ENCODE data around the gene CRY1.
"Not testable (repeated sequence)": the region's sequence is repeated elsewhere in the genome, so short reads cannot be mapped to it uniquely, and the experiment has no call there.

CRY1 gene

DNA sequence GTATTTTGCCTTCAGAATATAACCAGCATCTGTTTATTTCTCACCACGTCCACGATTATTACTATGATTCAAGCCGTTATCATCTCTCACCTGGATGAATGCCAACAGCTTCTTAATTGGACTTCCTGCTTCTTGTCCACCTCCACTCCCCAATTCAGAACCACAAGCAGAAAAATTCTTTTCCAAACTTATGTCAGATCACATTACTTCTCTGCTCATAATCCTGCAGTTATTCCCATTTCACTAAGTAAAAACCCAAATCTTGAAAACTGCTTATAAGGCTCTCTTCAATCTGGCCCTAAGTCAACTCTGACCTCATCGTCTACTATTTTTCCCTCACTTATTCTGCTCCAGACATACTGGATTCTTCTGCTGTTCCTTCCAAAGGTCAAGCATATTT lies 2.0 kb downstream of the CRY1 start:
- peaks cover 24% of the 10 kb centered on the region for H3K4me1 ChIP-seq (ENCODE audit: control insufficient read depth, insufficient read depth, low read length)
- H3K4me3 ChIP-seq (ENCODE audit: low read length): peak overlapping the region; percentile 93
- H3K9me3 ChIP-seq (ENCODE audit: control insufficient read depth, low read length): no peaks in the 10 kb centered on the region
- peak; percentile 48 for DNase-seq (ENCODE audit: low read depth)
- H3K36me3 ChIP-seq (ENCODE audit: control insufficient read depth, insufficient read depth, low read length, severe bottlenecking): no peaks in the 10 kb centered on the region
- no peaks in the 10 kb centered on the region for H3K27me3 ChIP-seq (replicated peaks; ENCODE audit: control insufficient read depth, insufficient read depth, low read length)
- peak overlapping the region; percentile 19 for H3K9ac ChIP-seq (ENCODE audit: low read length)

DNA sequence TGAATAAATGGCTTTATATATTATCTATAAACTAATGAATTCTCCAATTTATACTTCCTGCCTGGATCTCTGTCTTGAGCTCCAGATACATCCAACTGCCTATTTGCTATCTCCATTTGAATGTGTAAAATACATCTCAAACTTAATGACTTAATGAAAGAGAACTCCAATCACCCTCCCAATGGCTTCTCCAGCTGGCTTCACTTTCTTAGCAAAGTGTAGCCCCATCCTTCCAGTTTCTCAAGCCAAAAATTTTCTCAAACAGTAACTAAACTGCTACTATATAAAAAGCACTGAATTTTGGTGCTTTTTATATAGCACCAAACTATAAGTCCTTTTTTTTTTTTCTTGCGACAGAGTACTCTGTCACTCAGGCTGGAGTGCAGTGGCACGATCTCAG lies 2.6 kb downstream of the CRY1 start:
- Histone ChIP-seq H3K4me1 (ENCODE audit: control insufficient read depth, insufficient read depth, low read length) (peaks cover 24% of the 10 kb centered on the region), H3K9ac (ENCODE audit: low read length) (no peak overlapping the region), H3K9me3 (ENCODE audit: control insufficient read depth, low read length) (no peaks in the 10 kb centered on the region), H3K4me3 (ENCODE audit: low read length) (peak overlapping the region; percentile 93), H3K27me3 (replicated peaks; ENCODE audit: control insufficient read depth, insufficient read depth, low read length) (no peaks in the 10 kb centered on the region), H3K36me3 (ENCODE audit: control insufficient read depth, insufficient read depth, low read length, severe bottlenecking) (no peaks in the 10 kb centered on the region)
- no peak for DNase-seq (ENCODE audit: low read depth)

DNA sequence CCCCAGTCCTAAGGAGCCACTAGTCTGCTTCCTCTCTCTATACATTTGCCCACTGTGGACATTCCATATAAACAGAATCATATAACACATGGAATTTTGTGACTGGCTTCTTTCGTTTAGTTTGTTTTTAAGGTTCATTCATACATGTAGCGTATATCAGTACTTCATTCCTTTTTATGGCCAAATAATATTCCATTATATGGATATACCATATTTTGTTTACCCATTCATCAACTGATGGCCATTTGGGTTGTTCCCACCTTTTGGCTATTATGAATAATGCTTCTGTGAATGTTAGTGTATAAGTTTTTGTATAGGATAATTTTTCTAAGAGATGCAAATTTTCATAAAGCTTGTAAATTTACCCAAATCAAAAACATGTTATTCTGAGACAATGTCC lies 4.4 kb downstream of the CRY1 start:
- no peaks in the 10 kb centered on the region for H3K36me3 ChIP-seq (ENCODE audit: control insufficient read depth, insufficient read depth, low read length, severe bottlenecking)
- no peaks in the 10 kb centered on the region for H3K9me3 ChIP-seq (ENCODE audit: control insufficient read depth, low read length)
- no peak overlapping the region for H3K4me3 ChIP-seq (ENCODE audit: low read length)
- H3K27me3 ChIP-seq (replicated peaks; ENCODE audit: control insufficient read depth, insufficient read depth, low read length): no peaks in the 10 kb centered on the region
- no peak for DNase-seq (ENCODE audit: low read depth)
- no peak overlapping the region for H3K9ac ChIP-seq (ENCODE audit: low read length)
- peaks cover 18% of the 10 kb centered on the region for H3K4me1 ChIP-seq (ENCODE audit: control insufficient read depth, insufficient read depth, low read length)

DNA sequence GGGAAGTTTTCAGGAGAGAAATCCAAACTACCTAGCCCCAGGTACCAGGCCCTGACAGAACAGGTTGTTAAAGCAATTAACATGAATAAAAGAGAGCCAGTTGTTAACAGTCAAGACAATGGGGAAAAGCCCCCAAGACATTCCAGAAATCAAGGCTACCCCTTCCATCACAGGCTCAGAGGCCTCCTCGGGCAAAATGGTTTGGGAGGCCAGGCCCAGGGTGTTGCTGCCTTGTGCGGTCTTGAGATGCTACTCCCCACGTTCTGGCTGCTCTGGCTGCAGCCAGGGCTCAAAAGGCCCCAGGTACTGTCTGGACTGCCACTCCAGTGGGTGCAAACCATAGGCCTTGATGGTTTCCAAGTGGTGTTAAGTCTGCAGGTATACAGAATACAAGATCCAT lies 7.0 kb downstream of the CRY1 start:
- peaks cover 7% of the 10 kb centered on the region for H3K4me1 ChIP-seq (ENCODE audit: control insufficient read depth, insufficient read depth, low read length)
- H3K9ac ChIP-seq (ENCODE audit: low read length): no peak overlapping the region
- H3K4me3 ChIP-seq (ENCODE audit: low read length): no peak overlapping the region
- DNase-seq (ENCODE audit: low read depth): no peak
- H3K27me3 ChIP-seq (replicated peaks; ENCODE audit: control insufficient read depth, insufficient read depth, low read length): no peaks in the 10 kb centered on the region
- peaks cover 4% of the 10 kb centered on the region for H3K9me3 ChIP-seq (ENCODE audit: control insufficient read depth, low read length)
- H3K36me3 ChIP-seq (ENCODE audit: control insufficient read depth, insufficient read depth, low read length, severe bottlenecking): no peaks in the 10 kb centered on the region

DNA sequence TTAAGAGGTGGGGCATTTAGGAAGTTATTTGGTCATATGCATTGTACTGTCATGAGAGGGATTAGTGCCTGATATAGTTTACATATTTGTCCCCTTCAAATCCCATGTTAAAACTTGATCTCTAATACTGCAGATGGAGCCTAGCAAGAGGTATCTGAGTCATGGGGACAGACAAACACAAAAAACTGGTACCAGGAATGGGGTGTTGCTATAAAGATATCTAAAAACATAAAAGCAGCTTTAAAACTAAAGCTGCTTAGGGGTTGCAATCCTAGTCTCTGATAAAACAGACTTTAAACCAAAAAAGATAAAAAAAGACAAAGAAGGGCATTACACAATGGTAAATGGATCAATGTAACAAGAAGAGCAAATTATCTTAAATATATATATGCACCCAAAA lies 11.6 kb downstream of the CRY1 start:
- H3K9me3 ChIP-seq (ENCODE audit: control insufficient read depth, low read length): peaks cover 4% of the 10 kb centered on the region
- H3K27me3 ChIP-seq (replicated peaks; ENCODE audit: control insufficient read depth, insufficient read depth, low read length): no peaks in the 10 kb centered on the region
- DNase-seq (ENCODE audit: low read depth): no peak
- peaks cover 18% of the 10 kb centered on the region for H3K4me1 ChIP-seq (ENCODE audit: control insufficient read depth, insufficient read depth, low read length)
- no peak overlapping the region for H3K4me3 ChIP-seq (ENCODE audit: low read length)
- H3K36me3 ChIP-seq (ENCODE audit: control insufficient read depth, insufficient read depth, low read length, severe bottlenecking): no peaks in the 10 kb centered on the region
- H3K9ac ChIP-seq (ENCODE audit: low read length): no peak overlapping the region

DNA sequence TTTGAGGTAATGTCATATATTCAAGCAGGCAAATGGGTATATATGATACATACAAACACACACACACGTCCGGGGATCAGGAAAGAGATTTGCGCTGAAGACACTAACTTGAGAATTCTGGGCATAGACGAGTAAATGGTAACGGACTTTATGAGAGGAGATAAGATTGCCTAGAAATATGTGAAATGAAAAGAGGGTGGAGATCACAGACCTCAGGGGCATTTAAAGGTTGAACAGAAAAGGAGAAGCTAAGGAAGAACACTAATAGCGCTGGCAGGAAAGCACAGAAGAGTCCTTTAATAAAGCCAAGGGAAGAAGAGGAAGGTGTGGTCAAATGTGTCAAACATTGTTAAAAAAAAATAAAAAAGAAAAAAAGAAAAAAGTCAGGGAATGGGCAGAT lies 13.1 kb downstream of the CRY1 start:
- Histone ChIP-seq H3K4me3 (ENCODE audit: low read length) (no peak overlapping the region), H3K27me3 (replicated peaks; ENCODE audit: control insufficient read depth, insufficient read depth, low read length) (no peaks in the 10 kb centered on the region), H3K9me3 (ENCODE audit: control insufficient read depth, low read length) (peaks cover 4% of the 10 kb centered on the region), H3K9ac (ENCODE audit: low read length) (no peak overlapping the region), H3K36me3 (ENCODE audit: control insufficient read depth, insufficient read depth, low read length, severe bottlenecking) (no peaks in the 10 kb centered on the region), H3K4me1 (ENCODE audit: control insufficient read depth, insufficient read depth, low read length) (peaks cover 18% of the 10 kb centered on the region)
- no peak for DNase-seq (ENCODE audit: low read depth)

DNA sequence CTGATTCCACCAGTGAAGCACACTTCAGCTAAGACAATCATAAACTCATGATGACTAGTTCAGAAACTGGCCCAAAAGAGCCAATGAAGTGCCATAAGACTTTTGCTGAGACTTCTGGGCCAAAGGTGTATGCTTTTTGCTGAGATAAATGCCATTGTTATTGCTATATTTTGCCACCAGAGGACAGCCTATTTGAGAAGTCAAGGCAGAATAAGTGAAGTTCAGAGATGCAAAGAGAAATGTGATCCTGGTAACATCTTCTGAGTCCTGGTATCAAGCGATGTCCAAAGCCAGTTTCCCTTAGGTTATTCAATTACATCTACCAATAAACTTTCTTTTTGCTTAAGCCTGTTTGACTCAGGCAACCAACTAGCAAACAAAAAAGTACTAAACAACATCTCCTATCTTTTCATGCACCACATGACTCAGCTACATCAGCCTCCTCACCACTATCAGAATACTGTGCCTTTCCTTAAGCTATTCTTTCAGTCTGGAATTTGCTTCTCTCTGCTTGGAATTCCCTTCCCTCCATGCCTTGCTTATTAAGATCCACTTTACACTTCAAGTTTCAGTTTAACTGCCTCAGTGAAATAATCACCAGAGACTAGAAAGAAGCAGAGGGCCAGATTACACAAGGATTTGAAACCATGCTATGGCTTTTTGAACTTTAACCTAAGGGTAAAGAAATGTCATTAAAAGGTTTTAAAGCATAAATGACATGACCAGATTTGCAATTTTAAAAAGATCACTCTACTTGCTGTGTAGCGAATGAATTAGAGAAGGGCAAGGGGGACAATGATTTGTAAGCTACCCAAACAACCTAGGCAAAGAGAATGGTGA lies 14.0 kb downstream of the CRY1 start:
- H3K27me3 ChIP-seq (replicated peaks; ENCODE audit: control insufficient read depth, insufficient read depth, low read length): no peaks in the 10 kb centered on the region
- DNase-seq (ENCODE audit: low read depth): peak; percentile 56
- no peak overlapping the region for H3K4me3 ChIP-seq (ENCODE audit: low read length)
- H3K9me3 ChIP-seq (ENCODE audit: control insufficient read depth, low read length): peaks cover 4% of the 10 kb centered on the region
- H3K9ac ChIP-seq (ENCODE audit: low read length): no peak overlapping the region
- no peaks in the 10 kb centered on the region for H3K36me3 ChIP-seq (ENCODE audit: control insufficient read depth, insufficient read depth, low read length, severe bottlenecking)
- peaks cover 18% of the 10 kb centered on the region for H3K4me1 ChIP-seq (ENCODE audit: control insufficient read depth, insufficient read depth, low read length)

DNA sequence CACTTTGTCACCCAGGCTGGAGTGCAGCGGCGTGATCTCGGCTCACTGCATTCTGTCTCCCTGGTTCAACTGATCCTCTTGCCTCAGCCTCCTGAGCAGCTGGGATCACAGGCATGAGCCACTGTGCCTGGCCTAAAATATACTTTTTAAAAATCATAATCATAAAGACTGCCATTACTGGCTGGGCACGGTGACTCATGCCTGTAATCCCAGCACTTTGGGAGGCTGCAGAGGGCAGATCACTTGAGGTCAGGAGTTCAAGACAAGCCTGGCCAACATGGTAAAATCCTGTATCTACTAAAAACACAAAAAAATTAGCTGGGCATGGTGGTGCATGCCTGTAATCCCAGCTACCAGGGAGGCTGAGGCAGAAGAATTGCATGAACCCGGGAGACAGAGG lies 20.1 kb downstream of the CRY1 start:
- not testable (repeated sequence) for H3K36me3 ChIP-seq (ENCODE audit: control insufficient read depth, insufficient read depth, low read length, severe bottlenecking); H3K27me3 ChIP-seq (replicated peaks; ENCODE audit: control insufficient read depth, insufficient read depth, low read length); H3K9me3 ChIP-seq (ENCODE audit: control insufficient read depth, low read length); H3K9ac ChIP-seq (ENCODE audit: low read length); DNase-seq (ENCODE audit: low read depth); H3K4me1 ChIP-seq (ENCODE audit: control insufficient read depth, insufficient read depth, low read length); H3K4me3 ChIP-seq (ENCODE audit: low read length)

DNA sequence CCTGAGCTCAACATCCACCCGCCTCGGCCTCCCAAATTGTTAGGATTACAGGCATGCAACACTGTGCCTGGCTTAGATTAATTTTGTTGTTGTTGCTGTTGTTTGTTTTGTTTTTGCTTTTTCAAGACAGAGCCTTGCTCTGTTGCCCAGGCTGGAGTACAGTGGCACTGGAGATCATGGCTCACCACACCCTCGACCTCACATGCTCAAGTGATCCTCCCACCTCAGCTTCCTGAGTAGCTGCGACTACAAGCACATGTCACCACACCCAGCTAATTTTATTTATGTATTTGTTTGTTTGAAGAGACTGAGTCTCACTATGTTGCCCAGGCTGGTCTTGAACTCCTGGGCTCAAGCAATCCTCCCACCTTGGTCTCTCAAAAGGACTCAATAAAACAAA lies 26.7 kb downstream of the CRY1 start:
- H3K4me1 ChIP-seq (ENCODE audit: control insufficient read depth, insufficient read depth, low read length): no peaks in the 10 kb centered on the region
- H3K27me3 ChIP-seq (replicated peaks; ENCODE audit: control insufficient read depth, insufficient read depth, low read length): no peaks in the 10 kb centered on the region
- H3K9me3 ChIP-seq (ENCODE audit: control insufficient read depth, low read length): peaks cover 3% of the 10 kb centered on the region
- no peak overlapping the region for H3K9ac ChIP-seq (ENCODE audit: low read length)
- H3K4me3 ChIP-seq (ENCODE audit: low read length): no peak overlapping the region
- DNase-seq (ENCODE audit: low read depth): no peak
- no peaks in the 10 kb centered on the region for H3K36me3 ChIP-seq (ENCODE audit: control insufficient read depth, insufficient read depth, low read length, severe bottlenecking)

DNA sequence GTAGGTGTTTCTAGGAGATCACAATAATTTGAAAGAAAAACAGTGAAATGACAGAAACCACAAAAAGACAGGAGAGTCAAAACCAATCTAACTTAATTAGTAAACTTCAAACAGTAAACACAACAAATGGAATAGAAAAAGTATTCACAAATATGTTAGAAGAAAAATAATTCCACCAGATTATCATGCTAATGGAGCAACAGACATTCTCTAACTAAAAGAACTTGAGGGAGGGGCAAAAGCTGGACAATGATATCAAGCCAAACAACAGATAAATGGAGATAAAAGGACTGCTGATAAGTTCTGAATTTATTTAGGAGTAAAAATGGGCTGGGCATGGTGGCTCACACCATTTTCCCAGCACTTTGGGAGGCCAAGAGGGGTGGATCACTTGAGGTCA lies 28.7 kb downstream of the CRY1 start:
- Histone ChIP-seq H3K9me3 (ENCODE audit: control insufficient read depth, low read length) (peaks cover 3% of the 10 kb centered on the region), H3K4me3 (ENCODE audit: low read length) (no peak overlapping the region), H3K9ac (ENCODE audit: low read length) (no peak overlapping the region), H3K36me3 (ENCODE audit: control insufficient read depth, insufficient read depth, low read length, severe bottlenecking) (no peaks in the 10 kb centered on the region), H3K27me3 (replicated peaks; ENCODE audit: control insufficient read depth, insufficient read depth, low read length) (no peaks in the 10 kb centered on the region), H3K4me1 (ENCODE audit: control insufficient read depth, insufficient read depth, low read length) (no peaks in the 10 kb centered on the region)
- no peak for DNase-seq (ENCODE audit: low read depth)

GRCh38 chr12:107064243-107064642 lies 29.1 kb downstream of the CRY1 start:
- Histone ChIP-seq H3K4me3 (ENCODE audit: low read length) (no peak overlapping the region), H3K4me1 (ENCODE audit: control insufficient read depth, insufficient read depth, low read length) (no peaks in the 10 kb centered on the region), H3K9ac (ENCODE audit: low read length) (no peak overlapping the region), H3K27me3 (replicated peaks; ENCODE audit: control insufficient read depth, insufficient read depth, low read length) (no peaks in the 10 kb centered on the region), H3K36me3 (ENCODE audit: control insufficient read depth, insufficient read depth, low read length, severe bottlenecking) (no peaks in the 10 kb centered on the region), H3K9me3 (ENCODE audit: control insufficient read depth, low read length) (peaks cover 3% of the 10 kb centered on the region)
- DNase-seq (ENCODE audit: low read depth): no peak

DNA sequence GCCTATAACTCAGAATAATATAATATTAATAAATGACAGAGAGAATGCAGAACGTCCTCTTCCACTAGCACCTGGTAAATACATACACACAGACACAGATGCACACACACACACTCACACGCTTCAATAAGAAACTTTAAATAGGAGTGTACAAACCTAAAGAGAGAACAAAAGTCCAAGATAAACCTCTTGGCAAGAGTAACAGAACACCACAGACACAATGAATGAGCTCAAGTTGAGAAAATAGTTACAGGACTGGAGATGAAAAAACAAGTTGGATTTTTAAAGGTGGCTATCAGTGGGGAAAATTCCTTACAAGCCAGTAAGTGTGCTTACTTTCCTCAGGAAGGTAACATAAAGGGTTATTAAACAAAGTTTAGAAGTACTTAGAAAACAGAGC lies 35.2 kb downstream of the CRY1 start:
- H3K9me3 ChIP-seq (ENCODE audit: control insufficient read depth, low read length): peaks cover 5% of the 10 kb centered on the region
- no peak overlapping the region for H3K4me3 ChIP-seq (ENCODE audit: low read length)
- no peak for DNase-seq (ENCODE audit: low read depth)
- peaks cover 8% of the 10 kb centered on the region for H3K4me1 ChIP-seq (ENCODE audit: control insufficient read depth, insufficient read depth, low read length)
- H3K27me3 ChIP-seq (replicated peaks; ENCODE audit: control insufficient read depth, insufficient read depth, low read length): no peaks in the 10 kb centered on the region
- H3K9ac ChIP-seq (ENCODE audit: low read length): no peak overlapping the region
- no peaks in the 10 kb centered on the region for H3K36me3 ChIP-seq (ENCODE audit: control insufficient read depth, insufficient read depth, low read length, severe bottlenecking)
